H1 (cell line): ENCODE measurements around the gene CD81.

Experiments
- CTCF ChIP-seq, 3 experiments: IDR thresholded peaks; 1 replicate in 2 of 3; 2 replicates in 1 of 3; pipeline versions ENCODE4 v1.5.1 to v1.6.1; 2011; ENCODE audit warnings: low read length in 3 of 3, mild to moderate bottlenecking in 3 of 3, inconsistent platforms in 2 of 3, low read depth in 1 of 3, moderate library complexity in 1 of 3; ENCODE audit not compliant: insufficient read depth in 1 of 3; ENCODE audit errors: control extremely low read depth in 1 of 3
- EZH2 ChIP-seq: fragments of 200-600 bp; sonication (generic); IDR thresholded peaks from 2 replicates; pipeline ENCODE4 v1.7.1; 2012; ENCODE audit warnings: low read depth, mild to moderate bottlenecking, moderate library complexity, low read length, inconsistent platforms; ENCODE audit not compliant: severe bottlenecking
- POLR2A ChIP-seq, 2 experiments: IDR thresholded peaks; 1 replicate in 1 of 2; 2 replicates in 1 of 2; pipeline ENCODE4 v1.6.1; 2011; ENCODE audit warnings: low read depth in 2 of 2, low read length in 2 of 2, mild to moderate bottlenecking in 2 of 2; ENCODE audit errors: control extremely low read depth in 1 of 2
- POLR2AphosphoS5 ChIP-seq: IDR thresholded peaks from 2 replicates; pipeline ENCODE4 v1.6.1; 2011; ENCODE audit warnings: low read depth, low read length
- YY1 ChIP-seq: IDR thresholded peaks from 2 replicates; pipeline ENCODE4 v1.6.1; 2011; ENCODE audit warnings: low read depth, mild to moderate bottlenecking, low read length

GRCh38 chr11:2385156-2386151 is 8.3 kb downstream of the CD81 start:
- TF ChIP-seq POLR2AphosphoS5 (no peak), POLR2A (IDR thresholded peaks at IDR 0.05; ENCODE audit: control extremely low read depth in 1 of 2, low read depth in 2 of 2, low read length in 2 of 2) (no peak), CTCF (IDR thresholded peaks at IDR 0.05; ENCODE audit: control extremely low read depth in 1 of 3, insufficient read depth in 1 of 3, low read depth in 1 of 3, low read length in 3 of 3) (no peak), EZH2 (no peak), YY1 (no peak)
